HG03575 (cell line): ENCODE measurements around the gene JUN.

Source experiments
- ATAC-seq: cut with Tn5 transposase; IDR thresholded peaks from one replicate; pipeline ENCODE4 v1.9.1; 2021; ENCODE audit not compliant: unreplicated experiment, insufficient number of reproducible peaks, low FRiP score; ENCODE audit errors: extremely low read depth

The JUN gene

GRCh38 chr1:58738876-58739275 is 45.0 kb downstream of the JUN start:
- ATAC-seq, result no peak

DNA sequence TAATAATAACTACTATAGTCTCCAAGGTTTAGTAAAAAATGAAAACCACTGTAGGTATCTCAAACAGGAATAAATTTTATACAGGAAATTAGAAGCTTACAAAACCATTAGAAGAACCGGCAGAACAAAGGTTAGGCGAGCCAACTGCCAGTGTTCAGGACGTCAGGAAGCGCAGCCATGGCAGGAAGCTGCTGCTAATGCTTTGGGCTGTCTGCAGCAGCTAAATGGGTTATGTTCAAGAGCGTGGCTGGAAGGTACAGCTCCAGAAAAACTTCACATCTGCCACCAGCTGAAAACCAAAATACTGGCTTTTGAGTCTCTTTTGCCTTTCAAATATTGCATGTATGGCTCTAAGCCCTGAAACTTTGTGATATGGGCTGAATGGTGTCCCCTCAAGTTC is 48.3 kb downstream of the JUN start:
- ATAC-seq, result no peak

- ATAC-seq, result no peak
Observed at GRCh38 chr1:58734630-58735029, 49.2 kb downstream of the JUN start.

- ATAC-seq, result no peak
Observed at GRCh38 chr1:58732087-58732775, 51.6 kb downstream of the JUN start.
